HCT116 (cell line): Measurements from ENCODE around the gene ABCA8. TPM values are rescaled to one million over a fixed set of nuclear protein-coding genes. Genes with fewer than 3 reads are reported as not detected.

ENCODE experiments used
- ATAC-seq: fragments of 200-7000 bp; cut with Tn5 transposase; 2 replicates; pipeline ENCODE4 v1.9.1; 2020; ENCODE audit warnings: mild to moderate bottlenecking, moderate library complexity
- BruUV-seq: library from RNA; stranded (reverse); fragments of 400-500 nt; replicated peaks from 2 replicates; lab custom pipeline; 2021; lab: Mats Ljungman, UMichigan
- CTCF ChIA-PET: fragments of 300-600 bp; sonication (Branson Sonifier 250); formaldehyde crosslinking; loops from one replicate; lab custom pipeline; 2021; ENCODE audit warnings: antibody characterized with exemption; lab: Charles Lee
- POLR2A ChIA-PET: fragments of 300-600, 350-600 bp; sonication (Branson Sonifier 250); formaldehyde crosslinking; loops from one replicate; lab custom pipeline; 2021; ENCODE audit warnings: antibody characterized with exemption; lab: Charles Lee
- RAD21 ChIA-PET, 2 experiments: fragments of 300-600 bp; sonication (Branson Sonifier 250); formaldehyde crosslinking; loops; one replicate each; lab custom pipeline; 2023; ENCODE audit warnings: low total read pairs in 2 of 2; ENCODE audit not compliant: uncharacterized antibody in 2 of 2, unreplicated experiment in 2 of 2, low non-redundant PET in 1 of 2; lab: Charles Lee
- DNase-seq: peaks from one replicate; pipeline ENCODE4 v3.0.0-alpha.2; 2010; ENCODE audit warnings: low read depth, low spot score
- H2AFZ ChIP-seq: fragments of 200-600 bp; shearing (Covaris generic), sonication (generic); 2 replicates; pipeline ENCODE4 v1.6.1; 2017; ENCODE audit warnings: low read depth, mixed run types, mixed read lengths, antibody characterized with exemption, low read length; ENCODE audit not compliant: poor library complexity, severe bottlenecking
- H3K27ac ChIP-seq: 2 replicates; pipeline ENCODE4 v1.5.1; 2012; ENCODE audit warnings: low read depth, low read length
- H3K27me3 ChIP-seq: fragments of 200-600 bp; sonication (generic); 2 replicates; pipeline ENCODE4 v1.6.1; 2016; ENCODE audit warnings: mixed run types, low read length, mixed read lengths; ENCODE audit not compliant: insufficient read depth
- H3K36me3 ChIP-seq, 2 experiments: fragments of 200-500 bp in 1 of 2; fragments of 200-600 bp in 1 of 2; sonication (Bioruptor generic) in 1 of 2; sonication (generic) in 1 of 2; 2 replicates each; pipeline versions ENCODE4 v1.5.1 to v1.6.1; 2014 to 2016; ENCODE audit warnings: low read length in 2 of 2, inconsistent platforms in 1 of 2, mixed read lengths in 1 of 2, mixed run types in 1 of 2; ENCODE audit not compliant: insufficient read depth in 2 of 2, control insufficient read depth in 1 of 2
- H3K4me1 ChIP-seq, 2 experiments: fragments of 200-600 bp in 1 of 2; sonication (generic) in 1 of 2; 2 replicates each; pipeline versions ENCODE4 v1.5.1 to v1.6.1; 2012 to 2017; ENCODE audit warnings: low read length in 2 of 2, inconsistent platforms in 1 of 2, mild to moderate bottlenecking in 1 of 2, mixed read lengths in 1 of 2, mixed run types in 1 of 2, moderate library complexity in 1 of 2; ENCODE audit not compliant: insufficient read depth in 2 of 2, control insufficient read depth in 1 of 2
- H3K4me2 ChIP-seq: fragments of 200-600 bp; sonication (generic); 2 replicates; pipeline ENCODE4 v1.6.1; 2017; ENCODE audit warnings: mixed run types, low read length, mixed read lengths
- H3K4me3 ChIP-seq, 2 experiments: fragments of 200-600 bp in 1 of 2; sonication (generic) in 1 of 2; replicated peaks in 1 of 2; 2 replicates each; pipeline ENCODE4 v1.5.1; 2011 to 2016; ENCODE audit warnings: low read length in 2 of 2, control low read depth in 1 of 2, low read depth in 1 of 2, mild to moderate bottlenecking in 1 of 2, mixed read lengths in 1 of 2, mixed run types in 1 of 2
- H3K79me2 ChIP-seq: fragments of 200-600 bp; sonication (generic); 2 replicates; pipeline ENCODE4 v1.6.1; 2017; ENCODE audit warnings: mild to moderate bottlenecking, mixed run types, low read length, moderate library complexity, mixed read lengths; ENCODE audit not compliant: insufficient read depth
- H3K9ac ChIP-seq: fragments of 200-600 bp; sonication (generic); 2 replicates; pipeline ENCODE4 v1.6.1; 2016; ENCODE audit warnings: low read length, mixed read lengths
- H3K9me2 ChIP-seq: fragments of 200-600 bp; sonication (generic), shearing (Covaris generic); 2 replicates; pipeline ENCODE4 v1.6.1; 2017; ENCODE audit warnings: mixed run types, mild to moderate bottlenecking, moderate library complexity; ENCODE audit not compliant: insufficient read depth
- H3K9me3 ChIP-seq, 2 experiments: fragments of 200-500 bp in 1 of 2; fragments of 200-600 bp in 1 of 2; sonication (Bioruptor generic) in 1 of 2; sonication (generic) in 1 of 2; 2 replicates each; pipeline ENCODE4 v1.6.1; 2014 to 2017; ENCODE audit warnings: low read length in 2 of 2, mixed read lengths in 2 of 2, inconsistent platforms in 1 of 2, low read depth in 1 of 2, mild to moderate bottlenecking in 1 of 2, mixed run types in 1 of 2, moderate library complexity in 1 of 2; ENCODE audit not compliant: control insufficient read depth in 1 of 2, insufficient read depth in 1 of 2
- H4K20me1 ChIP-seq: fragments of 200-600 bp; sonication (generic), shearing (Covaris generic); 2 replicates; pipeline ENCODE4 v1.6.1; 2017; ENCODE audit warnings: mixed run types, mild to moderate bottlenecking, moderate library complexity; ENCODE audit not compliant: insufficient read depth
- CEBPB ChIP-seq: IDR thresholded peaks from 2 replicates; pipeline ENCODE4 v1.6.1; 2012; ENCODE audit warnings: low read depth
- ELF1 ChIP-seq: IDR thresholded peaks from 2 replicates; pipeline ENCODE4 v1.6.1; 2012; ENCODE audit warnings: low read depth, borderline replicate concordance
- EZH2phosphoT487 ChIP-seq: fragments of 200-600 bp; IDR thresholded peaks from 2 replicates; pipeline ENCODE4 v1.6.1; 2018; ENCODE audit warnings: antibody characterized with exemption, borderline replicate concordance
- JUND ChIP-seq: IDR thresholded peaks from 2 replicates; pipeline ENCODE4 v1.6.1; 2012
- POLR2A ChIP-seq: IDR thresholded peaks from 2 replicates; pipeline ENCODE4 v1.7.0; 2011; ENCODE audit warnings: borderline replicate concordance; ENCODE audit not compliant: insufficient read depth, insufficient read length; ENCODE audit errors: extremely low read depth
- RAD21 ChIP-seq: IDR thresholded peaks from 2 replicates; pipeline ENCODE4 v1.6.1; 2012; ENCODE audit warnings: low read depth, mild to moderate bottlenecking
- SIN3A ChIP-seq: IDR thresholded peaks from 2 replicates; pipeline ENCODE4 v1.6.1; 2012; ENCODE audit warnings: low read depth
- TCF7L2 ChIP-seq: IDR thresholded peaks from 2 replicates; pipeline ENCODE4 v1.7.0; 2011; ENCODE audit warnings: borderline replicate concordance, inconsistent platforms; ENCODE audit not compliant: insufficient read depth, insufficient read length; ENCODE audit errors: extremely low read depth
- intact Hi-C: fragments of 100-400 bp; cut with micrococcal nuclease; formaldehyde crosslinking; loops from 2 replicates; pipeline ENCODE4 v1.10.0; 2022
- total RNA-seq: library from RNA; stranded (reverse); gene quantifications from one replicate; pipeline ENCODE4 v1.2.1, GENCODE V29; 2021; ENCODE audit not compliant: unreplicated experiment
- TF ChIP-seq, protein P1 (sequence below): IDR thresholded peaks from 2 replicates; pipeline ENCODE4 v1.6.1; 2011; ENCODE audit warnings: mild to moderate bottlenecking, low read length, moderate library complexity; ENCODE audit not compliant: insufficient replicate concordance; ENCODE audit errors: extremely low read depth
- TF ChIP-seq, protein P2 (sequence below): IDR thresholded peaks from 2 replicates; pipeline ENCODE4 v1.6.1; 2012

Gene ABCA8
- total RNA-seq, 1 experiment from 2014 or later: 0.44 TPM

GRCh38 chr17:68832109-68832802, 122.9 kb downstream of the ABCA8 start:
- TF ChIP-seq CEBPB (no peak), EZH2phosphoT487 (no peak), RAD21 (no peak), TCF7L2 (no peak), JUND (no peak), ELF1 (no peak), SIN3A (no peak), POLR2A (no peak)
- TF ChIP-seq, protein P1, sequence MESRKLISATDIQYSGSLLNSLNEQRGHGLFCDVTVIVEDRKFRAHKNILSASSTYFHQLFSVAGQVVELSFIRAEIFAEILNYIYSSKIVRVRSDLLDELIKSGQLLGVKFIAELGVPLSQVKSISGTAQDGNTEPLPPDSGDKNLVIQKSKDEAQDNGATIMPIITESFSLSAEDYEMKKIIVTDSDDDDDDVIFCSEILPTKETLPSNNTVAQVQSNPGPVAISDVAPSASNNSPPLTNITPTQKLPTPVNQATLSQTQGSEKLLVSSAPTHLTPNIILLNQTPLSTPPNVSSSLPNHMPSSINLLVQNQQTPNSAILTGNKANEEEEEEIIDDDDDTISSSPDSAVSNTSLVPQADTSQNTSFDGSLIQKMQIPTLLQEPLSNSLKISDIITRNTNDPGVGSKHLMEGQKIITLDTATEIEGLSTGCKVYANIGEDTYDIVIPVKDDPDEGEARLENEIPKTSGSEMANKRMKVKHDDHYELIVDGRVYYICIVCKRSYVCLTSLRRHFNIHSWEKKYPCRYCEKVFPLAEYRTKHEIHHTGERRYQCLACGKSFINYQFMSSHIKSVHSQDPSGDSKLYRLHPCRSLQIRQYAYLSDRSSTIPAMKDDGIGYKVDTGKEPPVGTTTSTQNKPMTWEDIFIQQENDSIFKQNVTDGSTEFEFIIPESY: no peak
- TF ChIP-seq, protein P2, sequence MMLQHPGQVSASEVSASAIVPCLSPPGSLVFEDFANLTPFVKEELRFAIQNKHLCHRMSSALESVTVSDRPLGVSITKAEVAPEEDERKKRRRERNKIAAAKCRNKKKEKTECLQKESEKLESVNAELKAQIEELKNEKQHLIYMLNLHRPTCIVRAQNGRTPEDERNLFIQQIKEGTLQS: no peak
- no peak overlapping the region for H3K27ac ChIP-seq
- no peak overlapping the region for H3K9ac ChIP-seq
- no peaks in the 10 kb centered on the region for H3K4me1 ChIP-seq
- no peaks in the 10 kb centered on the region for H4K20me1 ChIP-seq
- no TSS peak for BruUV-seq
- no peak overlapping the region for H2AFZ ChIP-seq
- H3K36me3 ChIP-seq: no peaks in the 10 kb centered on the region
- ChIA-PET RAD21 (no interaction called here), POLR2A (no interaction called here), CTCF (no interaction called here)
- H3K9me2 ChIP-seq: no peaks in the 10 kb centered on the region
- H3K79me2 ChIP-seq: no peaks in the 10 kb centered on the region
- DNase-seq (no peak), ATAC-seq (no peak)
- H3K9me3 ChIP-seq: no peaks in the 10 kb centered on the region
- H3K27me3 ChIP-seq: no peaks in the 10 kb centered on the region
- H3K4me2 ChIP-seq: no peak overlapping the region
- H3K4me3 ChIP-seq: no peak overlapping the region
- intact Hi-C loops: no loop called here
